NCI-H1436 treated with DMSO at 0.1 percent for 48 hours (cell line): Measurements from ENCODE around the gene DOCK9.

Experiments
- DNase-seq: peaks from one replicate; lab custom pipeline; 2025; lab: John Stamatoyannopoulos, UW

The DOCK9 gene, protein sequence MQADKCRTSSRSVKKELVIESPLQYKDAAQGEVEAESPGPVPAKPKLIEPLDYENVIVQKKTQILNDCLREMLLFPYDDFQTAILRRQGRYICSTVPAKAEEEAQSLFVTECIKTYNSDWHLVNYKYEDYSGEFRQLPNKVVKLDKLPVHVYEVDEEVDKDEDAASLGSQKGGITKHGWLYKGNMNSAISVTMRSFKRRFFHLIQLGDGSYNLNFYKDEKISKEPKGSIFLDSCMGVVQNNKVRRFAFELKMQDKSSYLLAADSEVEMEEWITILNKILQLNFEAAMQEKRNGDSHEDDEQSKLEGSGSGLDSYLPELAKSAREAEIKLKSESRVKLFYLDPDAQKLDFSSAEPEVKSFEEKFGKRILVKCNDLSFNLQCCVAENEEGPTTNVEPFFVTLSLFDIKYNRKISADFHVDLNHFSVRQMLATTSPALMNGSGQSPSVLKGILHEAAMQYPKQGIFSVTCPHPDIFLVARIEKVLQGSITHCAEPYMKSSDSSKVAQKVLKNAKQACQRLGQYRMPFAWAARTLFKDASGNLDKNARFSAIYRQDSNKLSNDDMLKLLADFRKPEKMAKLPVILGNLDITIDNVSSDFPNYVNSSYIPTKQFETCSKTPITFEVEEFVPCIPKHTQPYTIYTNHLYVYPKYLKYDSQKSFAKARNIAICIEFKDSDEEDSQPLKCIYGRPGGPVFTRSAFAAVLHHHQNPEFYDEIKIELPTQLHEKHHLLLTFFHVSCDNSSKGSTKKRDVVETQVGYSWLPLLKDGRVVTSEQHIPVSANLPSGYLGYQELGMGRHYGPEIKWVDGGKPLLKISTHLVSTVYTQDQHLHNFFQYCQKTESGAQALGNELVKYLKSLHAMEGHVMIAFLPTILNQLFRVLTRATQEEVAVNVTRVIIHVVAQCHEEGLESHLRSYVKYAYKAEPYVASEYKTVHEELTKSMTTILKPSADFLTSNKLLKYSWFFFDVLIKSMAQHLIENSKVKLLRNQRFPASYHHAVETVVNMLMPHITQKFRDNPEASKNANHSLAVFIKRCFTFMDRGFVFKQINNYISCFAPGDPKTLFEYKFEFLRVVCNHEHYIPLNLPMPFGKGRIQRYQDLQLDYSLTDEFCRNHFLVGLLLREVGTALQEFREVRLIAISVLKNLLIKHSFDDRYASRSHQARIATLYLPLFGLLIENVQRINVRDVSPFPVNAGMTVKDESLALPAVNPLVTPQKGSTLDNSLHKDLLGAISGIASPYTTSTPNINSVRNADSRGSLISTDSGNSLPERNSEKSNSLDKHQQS (N-terminal part only)

DNA sequence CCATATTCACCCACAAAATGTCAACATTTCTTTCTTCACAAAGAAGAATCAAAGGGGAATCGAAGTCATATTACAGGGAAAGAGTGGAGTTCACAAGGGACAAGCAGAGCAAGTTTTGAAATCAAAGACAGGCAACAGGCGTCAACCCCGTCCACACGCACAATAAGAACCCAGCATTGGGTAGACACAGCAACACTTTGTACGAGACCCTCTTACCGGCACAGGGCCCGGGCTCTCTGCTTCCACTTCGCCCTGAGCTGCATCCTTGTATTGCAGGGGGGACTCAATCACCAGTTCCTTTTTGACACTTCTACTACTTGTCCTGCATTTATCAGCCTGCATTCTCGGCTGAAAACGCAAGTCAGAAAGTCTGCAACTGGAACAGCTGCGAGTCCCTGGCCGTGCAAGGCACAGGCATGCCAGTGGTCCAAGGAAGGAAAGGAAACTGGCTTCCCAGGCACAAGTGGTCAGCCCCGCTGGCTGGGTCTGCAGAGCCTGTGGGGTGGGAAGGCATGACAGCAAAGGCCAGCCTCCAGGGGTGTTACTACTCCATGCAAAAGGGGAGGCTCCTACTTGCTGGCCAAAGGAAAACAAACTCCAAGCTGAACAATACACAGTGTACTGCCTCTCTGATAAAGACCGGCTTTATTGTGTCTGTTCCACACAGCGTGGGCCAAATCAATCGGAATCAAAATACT lies at the start of gene DOCK9:
TSS of gene DOCK9 (minus strand) at position 497 of the 698 bp plus-strand sequence. CDS start at position 342, 155 bp downstream.
- no peak for DNase-seq

GRCh38 chr13:99027260-99027659 lies 49.4 kb upstream of the DOCK9 start:
- DNase-seq: no peak

DNA sequence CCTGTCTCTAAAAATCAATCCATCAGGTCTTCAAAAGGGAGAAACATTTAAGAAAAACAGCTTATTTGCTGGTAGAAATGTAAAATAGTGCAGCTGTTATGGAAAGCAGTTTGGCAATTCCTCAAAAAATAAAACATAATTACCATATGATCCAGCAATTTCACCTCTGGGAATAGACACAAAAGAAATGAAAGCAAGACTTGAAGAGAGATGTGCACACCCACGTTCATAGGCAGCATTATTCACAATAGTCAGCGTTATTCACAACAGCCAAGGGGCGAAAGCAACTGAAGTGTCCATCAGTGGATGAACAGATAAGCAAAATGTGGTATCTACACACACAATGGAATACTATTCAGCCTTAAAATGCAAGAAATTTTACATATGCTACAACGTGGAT lies 45.1 kb upstream of the DOCK9 start:
- no peak for DNase-seq

- DNase-seq: no peak
Measured at GRCh38 chr13:99018418-99019180, 40.7 kb upstream of the DOCK9 start.

DNA sequence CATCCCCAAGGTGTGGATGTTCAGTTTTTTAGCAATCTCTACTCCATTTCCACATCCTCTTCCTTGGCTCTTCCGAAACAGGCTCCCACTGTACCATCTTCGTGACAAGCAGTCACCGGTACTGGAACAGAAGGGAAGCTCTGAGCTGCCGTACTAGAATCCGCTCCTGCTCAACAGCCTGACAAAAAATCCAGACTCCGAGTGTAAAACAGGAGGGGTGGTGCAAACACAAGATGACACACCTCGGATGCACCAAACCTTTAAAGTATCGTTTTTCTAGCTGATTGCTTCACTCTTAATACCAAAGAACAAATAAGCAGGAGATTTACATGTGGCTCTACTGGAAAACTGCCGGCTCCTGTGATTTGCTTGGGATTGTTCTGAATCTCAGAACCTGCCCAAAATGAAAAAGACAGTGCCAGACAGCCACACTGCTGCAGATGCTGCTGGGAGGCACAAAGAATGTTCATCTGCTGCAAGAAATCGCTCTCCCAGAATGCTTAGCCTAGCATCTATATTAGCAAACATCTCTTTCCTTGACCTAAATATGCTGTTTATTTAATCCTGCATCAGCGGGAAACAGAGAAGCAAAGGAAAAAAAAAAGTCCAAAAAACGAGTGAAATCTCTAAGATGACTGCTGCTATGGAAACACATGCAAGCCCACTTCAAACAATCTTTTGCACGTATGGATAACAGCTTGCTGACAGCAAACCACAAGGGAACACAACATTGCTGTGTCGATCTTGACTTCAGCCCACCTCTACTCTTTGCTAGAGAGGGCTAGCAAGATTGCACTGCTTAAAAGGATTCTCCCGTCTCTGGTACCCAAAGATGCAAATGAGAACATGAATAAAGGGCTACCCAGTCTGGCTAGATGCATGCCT lies 38.0 kb upstream of the DOCK9 start:
- DNase-seq: no peak

DNA sequence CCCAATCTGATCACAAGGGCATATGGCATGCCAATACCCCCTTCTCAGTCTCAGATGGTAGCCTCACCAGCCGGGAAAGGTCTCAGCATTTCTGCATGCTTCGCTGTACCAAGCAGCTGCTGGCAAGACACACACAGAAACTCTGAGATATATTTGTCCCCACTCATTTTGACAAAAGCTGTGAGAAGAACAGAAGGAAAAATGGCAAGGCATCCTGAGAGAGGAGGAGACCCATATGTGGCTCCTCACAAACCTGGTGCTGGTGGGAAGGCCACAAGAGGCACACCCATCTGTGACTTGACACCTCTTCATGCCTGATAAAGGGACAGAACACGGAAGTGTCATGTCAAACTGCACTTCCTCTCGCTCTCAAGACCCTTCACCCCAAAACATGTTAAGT lies 36.7 kb upstream of the DOCK9 start:
- no peak for DNase-seq

- no peak for DNase-seq
Measured at GRCh38 chr13:99013951-99014350, 36.1 kb upstream of the DOCK9 start.

DNA sequence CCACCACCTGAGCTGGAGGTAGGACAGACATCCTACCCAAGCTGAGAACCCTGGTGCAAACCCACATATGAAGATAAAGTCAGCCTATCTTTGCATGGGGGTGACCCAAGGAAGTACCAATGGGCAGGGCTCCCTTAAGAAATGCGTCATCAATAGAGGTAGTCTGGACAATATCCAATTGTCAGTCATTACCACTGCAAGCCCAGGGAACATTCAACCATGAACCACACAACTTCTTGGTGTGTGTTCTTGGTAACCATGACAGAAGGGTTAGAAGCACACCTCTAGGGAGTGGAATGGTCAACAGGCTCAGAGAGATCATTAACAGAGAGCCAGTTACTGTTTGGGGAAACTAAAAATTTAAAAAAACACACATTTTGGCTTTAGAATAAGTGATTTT lies 34.7 kb upstream of the DOCK9 start:
- DNase-seq: no peak

GRCh38 chr13:99009987-99010551 lies 32.2 kb upstream of the DOCK9 start:
- DNase-seq: no peak

GRCh38 chr13:99008577-99008976 lies 30.7 kb upstream of the DOCK9 start:
- DNase-seq: no peak

- no peak for DNase-seq
Measured at GRCh38 chr13:99007414-99007986, 29.6 kb upstream of the DOCK9 start.

- DNase-seq: no peak
Measured at GRCh38 chr13:99005609-99006008, 27.7 kb upstream of the DOCK9 start.

GRCh38 chr13:99004978-99005377 lies 27.1 kb upstream of the DOCK9 start:
- no peak for DNase-seq

DNA sequence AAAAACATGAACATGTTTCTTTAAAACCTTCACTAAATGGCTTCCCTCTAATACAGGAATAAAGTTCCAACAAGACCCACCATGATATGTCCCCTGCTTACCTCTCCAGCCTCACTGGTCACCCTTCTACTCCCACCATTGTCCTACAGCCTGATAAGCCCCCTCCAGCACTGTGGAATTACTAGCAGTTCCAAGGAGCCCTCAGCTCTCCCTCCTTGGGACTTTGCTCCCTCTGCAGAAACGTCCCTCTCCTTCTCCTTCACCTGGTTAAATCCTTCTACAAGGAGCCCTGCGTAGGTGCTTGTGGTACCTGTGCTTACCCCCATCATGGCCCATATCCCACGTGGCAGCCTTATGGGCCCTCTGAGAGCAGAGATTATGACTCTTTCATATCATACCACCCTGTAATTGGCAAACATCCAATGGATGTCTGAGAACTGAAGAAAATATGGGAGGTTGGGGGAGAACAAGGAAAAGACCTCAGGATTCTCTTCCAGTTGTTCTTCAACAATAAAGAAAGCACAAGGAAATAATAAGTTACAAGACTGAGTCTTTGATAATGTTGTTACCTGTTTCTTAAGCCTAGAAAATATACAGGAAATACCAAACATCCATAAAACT lies 26.1 kb upstream of the DOCK9 start:
- DNase-seq: peak; percentile 33

DNA sequence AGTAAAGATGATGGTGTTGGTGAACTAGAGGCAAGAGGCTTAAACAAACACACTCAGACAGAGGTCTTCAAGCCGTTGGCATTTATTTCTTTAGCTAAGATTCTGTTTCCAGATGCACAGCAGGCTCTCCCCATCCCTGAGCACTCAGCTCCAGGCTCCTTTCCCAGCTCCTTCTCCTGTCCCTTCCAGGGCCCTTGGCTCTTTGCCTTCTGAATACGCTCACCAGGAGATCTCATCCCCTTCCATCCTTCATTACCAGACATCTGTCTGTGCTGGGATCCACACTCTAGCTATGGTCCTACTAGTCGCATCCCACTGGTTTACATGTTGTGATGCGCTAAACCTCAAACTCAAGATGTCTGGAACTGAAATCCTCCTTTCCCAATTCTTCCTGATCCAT lies 25.3 kb upstream of the DOCK9 start:
- no peak for DNase-seq

GRCh38 chr13:99002172-99002710 lies 24.4 kb upstream of the DOCK9 start:
- no peak for DNase-seq

GRCh38 chr13:99000137-99000536 lies 22.3 kb upstream of the DOCK9 start:
- DNase-seq: no peak

DNA sequence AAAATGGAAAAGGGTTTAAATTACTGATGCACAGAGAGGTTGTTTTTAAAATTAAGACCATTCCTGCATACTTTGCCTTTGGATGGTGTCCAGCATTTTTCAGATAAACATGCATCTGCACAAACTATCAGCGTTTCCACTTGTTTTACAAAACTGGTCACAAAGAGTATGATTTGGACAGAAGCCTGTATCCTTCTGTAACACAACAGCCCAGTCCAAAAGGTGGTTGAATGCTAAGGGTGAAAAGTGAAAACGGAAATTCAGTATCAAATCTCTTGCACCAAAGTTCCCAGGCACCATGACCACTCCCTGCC lies 21.7 kb upstream of the DOCK9 start:
- DNase-seq: no peak
